ENCODE measurements around the gene TARS2.

DNA sequence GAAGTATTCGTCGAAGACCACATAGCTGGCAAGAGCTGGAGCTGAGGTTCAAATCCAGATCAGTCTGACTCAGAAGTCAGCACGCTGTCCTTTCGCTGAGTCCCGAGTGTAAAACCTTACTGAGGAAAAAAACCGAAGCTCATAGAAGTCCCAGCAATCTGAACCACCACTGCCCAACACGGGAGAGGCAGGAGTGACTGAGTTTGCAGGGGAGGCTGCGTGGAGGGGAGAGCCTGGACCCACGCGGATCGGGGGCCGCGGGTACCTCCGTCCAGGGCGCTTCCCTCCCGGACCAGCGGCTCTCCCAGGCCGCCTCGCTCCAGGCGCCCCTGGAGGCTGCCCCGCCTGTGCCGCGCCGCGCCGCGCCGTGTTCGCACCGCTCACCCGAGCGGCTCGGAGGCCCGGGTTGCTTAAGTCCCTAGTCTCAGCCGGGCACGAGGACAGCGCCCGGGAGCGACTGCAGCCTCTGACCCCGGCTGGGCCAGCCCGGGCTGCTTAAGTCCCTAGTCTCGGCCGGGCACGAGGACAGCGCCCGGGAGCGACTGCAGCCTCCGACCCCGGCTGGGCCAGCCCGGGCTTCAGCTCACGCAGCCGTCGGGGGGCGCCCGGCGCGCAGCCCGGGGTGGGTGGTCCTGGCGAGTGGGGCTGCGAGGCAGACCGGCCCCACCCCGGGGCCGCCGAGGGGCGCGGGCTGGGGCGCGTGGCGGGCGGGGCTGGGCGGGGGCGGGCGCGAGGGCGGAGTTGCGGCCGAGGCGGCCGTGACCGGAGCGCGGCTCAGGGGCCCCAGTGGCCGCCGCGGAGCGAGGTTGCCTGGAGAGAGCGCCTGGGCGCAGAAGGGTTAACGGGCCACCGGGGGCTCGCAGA is 61.6 kb downstream of the TARS2 start, which contains the start of gene ADAMTSL4:
- TF ChIP-seq, protein P1, sequence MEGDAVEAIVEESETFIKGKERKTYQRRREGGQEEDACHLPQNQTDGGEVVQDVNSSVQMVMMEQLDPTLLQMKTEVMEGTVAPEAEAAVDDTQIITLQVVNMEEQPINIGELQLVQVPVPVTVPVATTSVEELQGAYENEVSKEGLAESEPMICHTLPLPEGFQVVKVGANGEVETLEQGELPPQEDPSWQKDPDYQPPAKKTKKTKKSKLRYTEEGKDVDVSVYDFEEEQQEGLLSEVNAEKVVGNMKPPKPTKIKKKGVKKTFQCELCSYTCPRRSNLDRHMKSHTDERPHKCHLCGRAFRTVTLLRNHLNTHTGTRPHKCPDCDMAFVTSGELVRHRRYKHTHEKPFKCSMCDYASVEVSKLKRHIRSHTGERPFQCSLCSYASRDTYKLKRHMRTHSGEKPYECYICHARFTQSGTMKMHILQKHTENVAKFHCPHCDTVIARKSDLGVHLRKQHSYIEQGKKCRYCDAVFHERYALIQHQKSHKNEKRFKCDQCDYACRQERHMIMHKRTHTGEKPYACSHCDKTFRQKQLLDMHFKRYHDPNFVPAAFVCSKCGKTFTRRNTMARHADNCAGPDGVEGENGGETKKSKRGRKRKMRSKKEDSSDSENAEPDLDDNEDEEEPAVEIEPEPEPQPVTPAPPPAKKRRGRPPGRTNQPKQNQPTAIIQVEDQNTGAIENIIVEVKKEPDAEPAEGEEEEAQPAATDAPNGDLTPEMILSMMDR (IDR thresholded peaks at IDR 0.05): peak in 2 of 5 experiments; percentile 35 to 43
- TF ChIP-seq POLR2A (IDR thresholded peaks at IDR 0.05): peak in 1 of 2 donors; percentile 14

Data from tibial nerve (tissue), 3 donors.